Fibroblast of skin of right quadriceps (primary cell): Measurements from ENCODE around the gene CNTNAP5.

Experiments used
- DNase-seq: peaks from one replicate; pipeline ENCODE4 v3.0.0-alpha.2; 2013

CNTNAP5 gene

DNA sequence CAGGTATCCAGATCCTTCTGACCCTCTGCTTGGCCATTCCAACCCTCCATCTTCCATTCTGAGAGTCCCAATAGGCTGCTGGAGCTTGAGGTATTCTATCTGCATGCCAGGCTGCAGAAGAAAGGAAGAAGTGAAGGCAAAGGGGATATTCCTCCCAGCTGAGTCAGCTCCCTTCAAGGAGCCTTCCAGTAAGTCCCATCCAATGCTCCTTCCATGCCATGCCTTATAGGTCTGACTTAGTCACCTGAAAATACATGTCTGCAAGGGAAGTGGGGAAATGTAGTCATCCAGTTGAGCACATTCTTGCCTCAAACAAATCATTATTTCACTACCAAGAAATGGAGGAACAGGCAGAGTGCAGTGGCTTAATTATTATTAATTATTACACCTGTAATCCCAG is 464.6 kb downstream of the CNTNAP5 start:
- DNase-seq, result no peak

DNA sequence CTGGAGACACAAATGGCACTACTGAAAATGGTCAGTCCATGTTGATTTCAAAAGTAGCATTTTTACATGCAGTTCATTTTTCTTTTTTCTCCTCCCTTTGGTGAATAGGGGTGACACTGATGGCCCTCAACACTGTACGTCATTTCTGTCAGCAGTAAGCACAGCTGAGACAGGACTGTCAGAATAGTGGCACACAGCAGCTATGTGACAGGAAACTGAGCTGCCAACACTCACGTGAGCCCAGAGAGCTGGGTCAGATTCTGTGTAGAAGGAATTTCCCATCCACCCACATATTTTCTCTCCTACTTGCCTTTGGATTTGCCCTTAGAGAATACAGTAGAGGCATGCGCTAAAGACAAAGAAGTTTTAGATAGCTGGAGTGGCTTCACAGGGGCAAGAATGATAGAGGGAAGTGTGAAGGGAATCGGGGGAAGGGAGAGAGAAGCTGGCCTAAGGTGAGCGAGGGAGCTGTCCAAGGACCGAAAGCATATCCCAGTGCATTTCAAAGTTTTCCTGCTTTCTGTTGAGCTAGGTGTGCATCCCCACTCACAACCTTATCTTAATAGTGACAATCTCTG is 476.6 kb downstream of the CNTNAP5 start:
- DNase-seq, result no peak

DNA sequence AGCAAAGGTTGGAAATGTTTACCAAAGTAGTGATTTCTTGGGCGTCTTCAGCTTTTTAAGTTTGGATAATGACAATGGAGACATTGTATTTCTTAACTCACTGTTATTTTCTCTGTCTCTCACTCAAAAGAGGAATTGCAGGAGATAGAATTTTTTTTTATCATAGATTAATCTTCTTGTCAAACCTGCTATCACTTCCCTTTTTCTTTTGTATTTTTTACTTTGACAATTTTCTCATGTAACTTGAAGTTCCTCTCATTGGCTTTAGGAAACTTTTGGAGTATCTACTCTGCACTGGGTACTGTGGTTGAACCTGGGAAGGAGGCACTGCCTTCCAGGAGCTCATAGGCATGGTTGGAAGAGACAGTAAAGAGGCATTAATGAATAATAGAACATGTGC is 489.1 kb downstream of the CNTNAP5 start:
- no peak for DNase-seq

DNA sequence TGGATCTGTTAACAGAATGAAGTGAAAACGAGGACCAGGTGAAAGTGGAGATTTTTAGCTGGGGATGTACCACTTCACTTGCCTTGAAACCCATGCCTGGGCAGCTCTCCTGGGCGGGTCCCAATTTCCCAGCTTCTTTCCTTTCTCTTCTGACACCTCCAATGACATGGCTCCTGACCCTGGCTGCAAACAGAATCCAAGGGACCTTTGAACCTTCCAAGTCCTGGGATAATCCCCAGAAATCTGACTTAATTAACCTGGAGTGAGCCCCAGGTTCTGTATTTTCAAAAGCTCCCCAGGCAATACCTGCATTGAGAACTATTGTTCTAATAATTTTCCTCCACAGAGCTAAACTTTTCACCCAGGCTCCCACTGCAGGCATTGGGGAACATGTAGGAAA is 495.9 kb downstream of the CNTNAP5 start:
- DNase-seq, result no peak

DNA sequence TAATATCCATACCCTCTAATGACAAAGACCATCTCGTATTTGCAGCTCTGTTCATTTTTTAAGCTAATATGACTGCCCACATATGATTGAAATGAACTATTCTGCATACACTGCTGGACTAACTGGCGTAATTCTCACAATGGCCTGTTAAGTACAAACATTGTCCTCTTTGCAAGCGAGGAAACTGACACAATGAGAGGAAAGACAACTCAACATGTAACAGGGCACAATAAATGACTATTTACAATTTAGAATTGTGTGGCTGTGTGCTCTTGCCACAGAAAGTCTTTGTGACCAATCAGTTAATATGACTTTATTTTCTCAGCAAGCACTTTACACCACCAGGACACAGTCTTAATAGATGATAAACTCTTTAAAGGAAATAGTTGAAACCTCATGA is 498.0 kb downstream of the CNTNAP5 start:
- DNase-seq, result no peak

DNA sequence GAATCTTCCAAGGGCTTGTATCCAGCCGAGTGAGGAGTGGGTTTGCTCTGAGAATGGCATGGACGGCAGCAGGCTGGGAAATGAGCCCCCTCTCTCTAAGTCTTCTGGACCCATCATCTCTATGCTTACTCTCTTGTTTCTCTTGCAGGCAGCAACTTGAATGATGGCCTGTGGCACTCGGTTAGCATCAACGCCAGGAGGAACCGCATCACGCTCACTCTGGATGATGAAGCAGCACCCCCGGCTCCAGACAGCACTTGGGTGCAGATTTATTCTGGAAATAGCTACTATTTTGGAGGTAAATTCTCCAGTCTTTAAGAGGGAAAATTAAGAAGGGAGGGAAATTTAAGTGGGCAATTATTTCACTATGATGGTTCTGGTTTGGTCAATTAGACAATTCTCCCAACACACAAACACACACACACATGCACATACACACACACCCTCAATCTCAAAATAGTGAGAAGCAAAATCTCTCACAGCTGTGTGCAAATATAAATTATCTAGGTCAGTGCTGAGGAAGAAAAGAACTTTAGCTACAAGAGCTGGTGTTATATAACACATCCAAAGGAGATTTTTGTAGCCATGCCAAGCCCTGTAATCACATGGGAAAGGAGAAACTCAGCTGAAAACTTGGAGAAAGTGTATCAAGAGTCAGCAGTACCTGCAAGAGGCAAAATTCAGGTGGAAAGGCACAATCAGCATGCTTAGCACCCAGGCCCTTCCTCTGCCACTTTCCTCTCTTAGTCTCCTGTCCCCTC is 499.2 kb downstream of the CNTNAP5 start:
- no peak for DNase-seq

DNA sequence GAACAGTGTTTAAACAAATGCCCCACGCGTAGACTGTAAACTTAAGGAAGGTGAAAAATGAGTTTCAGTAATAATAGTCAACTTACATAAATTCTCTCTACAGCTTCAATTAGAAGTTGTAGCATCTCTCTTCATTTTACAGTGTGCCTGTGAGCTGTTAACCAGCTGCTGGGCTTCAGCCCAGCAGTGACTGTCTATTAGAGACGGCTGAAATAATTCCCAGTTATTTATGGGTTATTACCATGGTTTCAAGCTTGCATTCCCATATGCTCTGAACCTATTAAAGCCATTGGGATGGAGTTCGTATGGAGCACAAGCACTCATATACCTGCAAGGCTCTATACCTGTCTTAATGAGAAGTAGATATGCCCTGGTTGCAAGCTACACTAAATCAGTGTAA is 501.1 kb downstream of the CNTNAP5 start:
- DNase-seq, result no peak

DNA sequence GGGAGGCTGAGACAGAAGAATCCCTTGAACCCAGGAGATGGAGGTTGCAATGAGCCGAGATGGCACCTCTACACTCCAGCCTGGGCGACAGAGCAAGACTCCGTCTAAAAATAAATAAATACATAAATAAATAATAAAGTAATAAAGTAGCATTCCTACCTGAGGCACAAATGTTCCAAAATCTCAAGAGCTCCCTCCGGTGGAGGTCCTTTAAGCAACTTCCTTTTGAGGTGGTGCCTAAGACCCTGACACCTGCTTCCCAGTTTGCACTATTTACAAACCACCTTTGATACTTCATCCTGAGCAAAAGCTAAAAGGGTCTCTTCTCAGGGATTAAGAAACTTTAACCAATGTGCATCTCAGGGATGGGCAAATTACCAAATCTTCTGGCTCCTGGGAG is 505.1 kb downstream of the CNTNAP5 start:
- DNase-seq, result no peak

DNA sequence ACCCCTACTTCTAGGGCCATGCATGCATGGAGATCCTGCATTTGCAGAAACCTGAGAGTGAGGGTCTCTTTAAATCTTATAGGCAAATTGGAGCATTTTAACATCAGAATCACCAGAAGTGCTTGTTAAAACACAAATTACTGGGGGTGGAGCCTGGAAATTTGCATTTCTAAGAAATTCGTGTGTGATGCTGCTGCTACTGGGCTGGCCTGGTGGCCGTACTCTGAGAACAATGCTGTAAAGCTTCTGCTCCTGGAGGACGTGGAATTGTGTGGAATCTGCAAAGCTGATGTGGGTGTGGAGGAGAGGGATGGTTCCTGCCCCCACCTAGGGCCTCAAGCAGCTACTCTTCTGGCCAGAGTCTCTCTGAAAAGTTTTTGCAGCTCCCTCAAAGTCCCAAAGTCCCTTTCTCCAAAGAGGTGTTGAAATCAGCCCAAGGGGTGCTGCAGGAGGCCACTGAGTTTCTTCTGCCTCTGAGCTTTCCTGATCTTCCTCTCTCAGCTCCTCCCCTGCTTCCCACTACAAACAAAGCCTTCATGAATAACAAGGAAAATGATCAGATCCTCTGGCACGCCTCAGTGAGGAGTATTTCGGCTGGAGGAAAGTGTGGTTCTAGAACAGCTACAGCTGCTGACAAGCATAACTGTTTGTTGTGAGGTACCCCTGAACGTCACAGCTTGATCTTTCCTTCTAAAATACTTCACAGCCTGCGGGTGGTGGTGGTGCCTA is 508.3 kb downstream of the CNTNAP5 start:
- DNase-seq, result no peak

DNA sequence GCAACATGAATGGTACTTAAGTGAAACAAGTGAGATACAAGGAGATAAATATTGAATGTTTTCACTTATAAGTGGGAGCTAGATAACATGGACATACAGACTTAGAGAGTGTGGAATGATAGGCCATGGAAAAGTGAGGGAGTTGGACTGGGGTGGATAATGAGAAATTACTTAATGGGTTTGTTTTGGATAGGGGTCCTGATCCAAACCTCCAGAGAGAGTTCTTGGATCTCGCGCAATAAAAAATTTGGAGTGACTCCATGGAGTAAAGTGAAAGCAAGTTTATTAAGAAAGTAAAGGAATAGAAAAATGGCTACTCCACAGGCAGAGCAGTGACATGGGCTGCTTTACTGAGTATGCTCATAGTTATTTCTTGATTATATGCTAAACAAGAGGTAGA is 508.9 kb downstream of the CNTNAP5 start:
- no peak for DNase-seq

DNA sequence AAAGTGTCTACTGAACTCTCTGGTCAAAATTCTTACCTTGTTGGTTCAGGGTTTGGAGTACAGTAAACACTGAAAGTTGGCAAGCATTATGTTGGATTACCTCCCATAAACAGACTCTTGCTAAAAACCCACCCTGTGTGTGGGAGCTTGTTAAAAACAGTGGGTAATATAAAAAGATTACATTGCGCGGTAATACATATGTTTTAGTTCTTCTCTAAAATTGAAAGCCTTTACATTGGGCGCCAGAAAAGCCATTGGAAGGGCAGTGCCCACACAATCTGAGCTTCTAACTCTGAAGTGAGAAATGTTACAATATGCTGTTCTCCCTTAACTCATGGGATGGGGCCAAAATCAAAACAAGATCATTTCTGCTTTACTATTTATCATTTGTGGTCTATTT is 510.7 kb downstream of the CNTNAP5 start:
- DNase-seq, result no peak

DNA sequence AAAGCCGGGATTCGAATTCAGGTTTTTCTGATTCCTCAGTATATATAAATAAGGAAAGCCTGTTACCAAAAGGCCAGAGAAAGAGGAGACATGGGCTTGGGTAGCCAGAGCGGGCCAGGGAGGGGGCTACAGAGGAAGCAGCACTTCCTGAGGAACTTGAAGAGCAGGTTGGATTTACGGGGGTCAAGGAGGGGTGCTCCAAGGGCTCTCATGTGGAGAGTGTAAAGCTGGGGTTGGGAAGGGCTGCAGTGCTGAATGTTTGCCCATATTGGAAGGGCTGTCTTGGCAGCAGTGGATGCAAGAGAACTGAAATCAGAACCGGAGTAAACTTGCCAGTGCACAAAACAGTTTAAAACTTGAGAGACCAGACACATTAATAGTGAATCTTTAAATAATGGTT is 511.5 kb downstream of the CNTNAP5 start:
- no peak for DNase-seq

DNA sequence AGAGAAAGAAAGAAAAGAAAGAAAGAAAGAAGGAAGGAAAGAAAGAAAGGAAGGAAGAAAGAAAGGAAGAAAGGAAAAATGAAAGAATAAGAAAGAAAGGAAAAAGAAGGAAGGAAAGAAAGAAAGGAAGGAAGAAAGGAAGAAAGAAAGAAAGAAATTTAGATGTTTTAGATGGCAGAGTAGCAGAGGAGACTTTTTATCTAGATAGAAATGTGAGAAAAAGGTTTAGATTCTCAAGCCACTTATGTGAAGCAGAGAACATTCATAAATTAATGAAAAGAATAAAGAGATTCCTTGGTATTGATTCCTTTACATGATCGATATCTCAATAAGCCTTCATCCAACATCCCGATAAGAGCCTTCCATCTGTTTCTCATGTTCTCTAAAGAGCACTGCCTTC is 513.5 kb downstream of the CNTNAP5 start:
- no peak for DNase-seq

DNA sequence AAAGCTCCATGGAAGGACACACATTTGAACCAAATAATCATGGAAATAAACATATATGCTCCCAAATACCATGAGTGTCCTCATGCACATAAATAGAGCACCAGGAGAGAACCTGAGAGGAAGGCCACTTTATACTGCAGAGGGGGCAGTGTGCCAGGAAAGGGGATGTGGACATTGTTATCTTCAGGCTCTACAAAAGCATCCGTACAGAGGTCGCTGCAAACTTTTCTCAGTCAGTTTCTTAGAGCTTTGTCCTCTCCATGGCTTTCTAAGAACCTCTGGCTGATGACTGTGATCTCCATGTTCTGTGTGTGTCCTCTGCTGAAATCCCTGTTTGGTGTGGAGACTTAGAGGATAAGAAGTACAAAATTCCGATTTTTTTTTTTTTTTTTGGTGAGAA is 515.7 kb downstream of the CNTNAP5 start:
- DNase-seq, result no peak

DNA sequence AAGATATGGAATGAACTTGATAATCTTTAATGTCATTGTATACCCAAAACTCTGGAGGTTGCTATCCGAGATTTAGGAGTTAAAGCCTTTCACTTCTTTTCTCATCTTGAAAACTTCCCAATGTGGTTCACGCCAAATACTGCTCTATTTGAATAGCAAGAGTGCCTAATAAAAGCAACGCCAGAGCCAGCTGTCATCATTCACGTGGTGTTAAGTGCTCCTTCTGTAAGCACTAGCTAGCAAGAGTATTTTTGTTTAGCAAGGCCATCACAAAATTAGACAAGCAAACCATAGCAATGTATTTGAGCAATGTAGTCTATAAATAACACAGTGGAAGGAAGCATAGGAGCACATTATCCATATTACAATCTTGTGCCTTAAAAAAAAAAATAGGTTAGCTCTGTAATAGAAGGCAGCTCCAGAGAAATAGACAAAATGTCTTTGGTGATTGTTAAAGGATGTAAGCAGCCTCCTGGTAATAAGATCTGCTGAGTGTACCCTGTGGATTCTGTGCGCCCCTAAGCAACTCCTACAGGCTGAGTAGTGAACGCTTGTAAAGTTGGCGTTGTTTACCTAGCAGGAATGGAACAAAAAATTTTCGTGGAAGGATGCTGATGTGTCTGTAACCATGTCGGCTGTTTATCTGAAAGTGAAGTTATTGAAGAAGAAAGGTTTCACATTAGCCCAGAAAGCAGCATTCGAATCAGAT is 518.0 kb downstream of the CNTNAP5 start:
- no peak for DNase-seq

DNA sequence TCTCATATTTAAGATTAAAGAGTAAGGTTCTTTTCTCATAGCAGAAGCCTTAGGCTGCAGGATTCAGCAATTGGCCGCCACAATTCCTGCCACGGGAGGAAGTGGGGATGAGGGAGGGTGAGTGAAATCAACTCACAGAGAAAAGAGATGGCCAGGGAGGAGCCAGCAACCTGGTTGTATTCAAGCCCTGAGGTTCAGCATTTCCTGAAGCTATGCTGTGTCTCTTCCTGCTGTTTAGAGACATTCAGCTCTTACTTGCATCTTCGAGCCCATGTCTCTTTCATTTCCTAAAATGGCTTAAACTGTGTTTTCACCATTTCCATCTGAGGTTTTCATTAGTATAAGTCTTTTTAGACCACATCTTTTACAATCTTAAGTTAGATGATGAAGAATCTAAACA is 522.6 kb downstream of the CNTNAP5 start:
- no peak for DNase-seq

DNA sequence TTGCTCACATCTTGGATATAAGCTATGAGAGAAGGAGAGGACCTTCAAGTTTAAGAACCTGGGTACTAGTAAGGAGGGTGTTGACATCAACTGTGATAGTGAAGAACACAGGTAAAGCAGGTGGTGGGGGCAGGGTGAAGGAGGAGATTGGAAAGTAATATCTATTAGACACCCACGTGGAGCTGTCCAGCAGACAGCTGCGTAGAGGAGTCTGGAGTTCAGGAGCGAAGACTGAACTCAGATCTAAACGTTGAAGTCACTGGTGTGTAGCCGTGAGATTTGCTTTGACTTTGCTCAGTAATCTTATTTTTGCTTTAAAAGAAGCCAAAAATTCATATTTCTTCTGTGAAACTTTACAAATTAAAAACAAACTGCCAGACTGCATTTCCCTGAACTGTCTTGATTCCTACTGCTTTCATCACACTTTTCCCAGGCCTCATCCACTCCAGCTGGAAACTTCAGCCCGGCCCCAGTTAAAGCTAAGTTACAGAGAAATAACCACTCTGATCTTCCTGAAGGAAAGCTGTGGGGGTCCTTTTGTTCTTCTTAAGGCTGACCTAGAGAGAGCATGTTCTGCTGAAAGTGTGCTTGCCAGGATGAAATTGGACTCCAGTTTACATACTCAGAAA is 533.3 kb downstream of the CNTNAP5 start:
- no peak for DNase-seq

DNA sequence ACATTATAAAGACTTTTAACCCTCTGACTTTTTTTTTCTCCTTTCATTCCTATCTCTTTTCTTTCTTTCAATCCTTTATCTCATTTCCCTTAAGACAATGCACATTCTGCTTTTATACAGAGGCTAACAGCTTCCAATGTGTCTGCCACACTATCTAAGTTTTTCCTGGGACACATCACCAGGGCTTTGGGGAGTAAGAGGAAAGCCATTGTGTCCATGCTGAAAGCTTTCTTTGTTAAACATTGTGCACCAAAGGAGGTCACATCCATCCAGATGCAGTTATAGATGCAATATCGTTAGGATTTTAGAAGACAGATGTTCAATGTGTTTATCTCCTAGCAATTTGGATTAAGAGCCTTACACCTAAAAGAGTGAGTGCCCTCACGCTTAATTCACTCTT is 534.1 kb downstream of the CNTNAP5 start:
- no peak for DNase-seq

DNA sequence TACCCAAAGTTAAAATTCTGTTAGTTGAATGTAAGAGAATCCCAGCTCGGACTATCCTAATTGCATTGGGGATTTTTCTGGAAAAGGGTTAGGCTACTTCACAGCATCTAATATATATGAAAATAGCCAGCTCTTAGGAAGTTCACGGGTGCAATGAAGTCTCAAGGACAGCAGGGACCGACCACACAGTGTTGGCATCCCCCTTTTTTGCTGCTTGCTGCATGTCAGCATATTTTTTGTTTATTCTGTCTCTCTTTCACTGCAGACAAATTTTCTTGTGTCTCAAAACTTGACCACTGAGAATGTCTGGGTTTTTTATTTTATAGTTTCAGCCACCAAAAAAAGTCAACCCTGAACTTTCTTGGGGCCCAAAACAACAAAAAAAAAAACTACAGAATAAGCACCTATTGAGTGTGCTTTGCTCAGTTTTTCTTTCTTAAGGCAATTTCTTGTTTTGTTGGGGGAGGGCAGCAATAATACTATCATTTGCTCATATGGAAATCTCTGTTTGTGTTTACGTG is 535.6 kb downstream of the CNTNAP5 start:
- DNase-seq, result no peak

DNA sequence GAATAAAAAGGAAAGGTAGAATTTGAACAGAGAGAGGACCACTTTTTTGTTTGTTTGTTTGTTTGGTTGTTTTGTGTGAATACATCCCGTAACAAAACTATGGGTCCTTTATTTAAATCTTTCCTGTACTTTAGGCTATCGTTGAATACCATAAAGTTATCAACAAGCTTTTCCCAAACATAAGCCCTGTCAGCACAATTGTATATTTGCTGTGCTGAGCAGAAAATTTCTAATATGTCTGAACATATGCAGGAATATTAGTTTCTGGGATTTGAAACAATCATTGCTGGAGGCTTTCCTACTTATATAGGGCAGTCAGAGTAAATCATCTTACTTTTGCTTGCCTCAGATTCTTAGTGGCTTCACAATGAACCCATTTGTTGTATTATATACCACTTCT is 536.4 kb downstream of the CNTNAP5 start:
- DNase-seq, result no peak

DNA sequence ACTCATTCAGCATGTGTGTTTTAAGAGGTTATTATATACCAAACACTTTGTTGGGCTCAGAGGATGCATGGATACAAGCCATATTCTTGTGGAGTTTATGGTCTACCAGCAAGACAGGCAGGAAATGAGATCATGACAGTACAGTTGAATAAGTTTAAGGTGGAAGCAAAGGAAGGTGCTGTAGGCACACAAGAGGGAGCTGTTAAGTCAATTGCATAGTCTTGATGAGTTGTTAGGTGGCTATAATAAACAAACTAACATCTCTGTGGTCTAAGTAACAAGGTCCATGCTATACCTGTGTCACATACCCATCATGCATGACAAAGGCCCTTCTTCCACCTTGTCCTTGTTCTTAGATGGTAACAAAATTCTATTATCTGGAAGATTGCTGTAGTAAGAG is 538.3 kb downstream of the CNTNAP5 start:
- DNase-seq, result no peak

DNA sequence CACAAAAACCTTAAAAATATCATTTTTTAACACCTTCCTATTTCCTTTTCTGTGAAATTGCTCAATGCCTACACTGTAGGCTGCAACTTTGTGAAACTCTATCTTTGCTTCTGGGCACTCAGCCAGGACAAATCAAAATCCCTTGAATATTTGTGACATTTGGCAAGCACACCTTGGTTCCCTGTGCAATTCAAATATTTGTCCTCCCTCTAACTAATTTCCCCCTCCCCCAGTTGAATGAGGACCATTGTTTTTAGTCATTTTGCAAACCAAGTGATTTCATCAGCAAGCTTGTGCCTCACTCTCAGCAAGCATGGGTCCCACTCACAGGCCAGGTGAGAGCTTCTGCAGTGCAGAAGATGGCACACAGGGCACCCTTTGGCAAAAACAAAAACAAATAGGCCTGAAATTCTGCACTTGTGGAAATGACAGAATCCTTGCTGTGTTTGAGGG is 541.5 kb downstream of the CNTNAP5 start:
- no peak for DNase-seq

DNA sequence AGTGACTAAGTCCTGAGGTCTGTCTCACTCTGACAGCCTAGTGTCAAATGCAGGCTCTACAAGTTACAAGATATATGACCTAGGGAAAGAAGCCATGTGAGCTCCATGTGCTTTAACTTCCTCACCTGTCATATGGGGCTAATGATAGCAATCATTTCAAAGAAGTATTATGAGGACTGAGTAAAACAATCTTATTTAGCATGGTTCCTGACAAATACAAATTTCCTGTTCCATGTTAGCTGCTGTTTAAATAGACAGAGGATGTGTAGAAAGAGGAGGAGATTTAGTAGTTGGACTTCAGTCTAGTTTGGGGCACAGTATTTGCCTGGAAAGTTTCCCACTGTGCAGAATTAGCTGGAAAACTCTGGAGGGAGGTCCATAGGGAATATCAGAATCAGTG is 545.8 kb downstream of the CNTNAP5 start:
- no peak for DNase-seq
